H9 (cell line): ENCODE results near the gene TRAF3. TPM values are rescaled to one million over a fixed set of nuclear protein-coding genes. Genes with fewer than 3 reads are reported as not detected.

Experiments
- DNase-seq: peaks from one replicate; pipeline ENCODE4 v3.0.0-alpha.2; 2017
- H2AFZ ChIP-seq: one replicate; pipeline ENCODE4 v1.6.1; 2013; ENCODE audit warnings: mild to moderate bottlenecking, low read length, control low read depth, moderate library complexity
- H2AK5ac ChIP-seq: 2 replicates; pipeline ENCODE4 v1.6.1; 2013; ENCODE audit warnings: low read length, control low read depth, mixed read lengths; ENCODE audit not compliant: insufficient read length
- H2BK120ac ChIP-seq: one replicate; pipeline ENCODE4 v1.6.1; 2013; ENCODE audit warnings: low read depth, mild to moderate bottlenecking, low read length, control low read depth, inconsistent platforms; ENCODE audit not compliant: poor library complexity, severe bottlenecking
- H2BK12ac ChIP-seq: 2 replicates; pipeline ENCODE4 v1.6.1; 2013; ENCODE audit warnings: low read length, control low read depth, mixed read lengths, low read depth; ENCODE audit not compliant: insufficient read length
- H2BK15ac ChIP-seq: 2 replicates; pipeline ENCODE4 v1.6.1; 2013; ENCODE audit warnings: low read depth, low read length, control low read depth
- H2BK20ac ChIP-seq: one replicate; pipeline ENCODE4 v1.6.1; 2013; ENCODE audit warnings: low read depth, mild to moderate bottlenecking, low read length, control low read depth, inconsistent platforms; ENCODE audit not compliant: poor library complexity, severe bottlenecking
- H2BK5ac ChIP-seq: 2 replicates; pipeline ENCODE4 v1.6.1; 2013; ENCODE audit warnings: low read length, control low read depth, mixed read lengths; ENCODE audit not compliant: insufficient read length
- H3K14ac ChIP-seq: 2 replicates; pipeline ENCODE4 v1.6.1; 2013; ENCODE audit warnings: low read length, control low read depth; ENCODE audit not compliant: insufficient read depth
- H3K18ac ChIP-seq: 2 replicates; pipeline ENCODE4 v1.6.1; 2013; ENCODE audit warnings: low read depth, mild to moderate bottlenecking, mixed read lengths, low read length, control low read depth; ENCODE audit not compliant: insufficient read length
- H3K23ac ChIP-seq: 2 replicates; pipeline ENCODE4 v1.6.1; 2013; ENCODE audit warnings: low read length, control low read depth, mixed read lengths, low read depth; ENCODE audit not compliant: insufficient read length
- H3K23me2 ChIP-seq: 2 replicates; pipeline ENCODE4 v1.6.1; 2013; ENCODE audit warnings: low read depth, mild to moderate bottlenecking, mixed read lengths, low read length, control low read depth; ENCODE audit not compliant: insufficient read length, poor library complexity, severe bottlenecking
- H3K27ac ChIP-seq: 2 replicates; pipeline ENCODE4 v1.5.1; 2013; ENCODE audit warnings: low read length, control low read depth, mixed read lengths, low read depth; ENCODE audit not compliant: insufficient read length
- H3K27me3 ChIP-seq: 2 replicates; pipeline ENCODE4 v1.6.1; 2013; ENCODE audit warnings: low read length, control low read depth, inconsistent platforms; ENCODE audit not compliant: insufficient read depth
- H3K4ac ChIP-seq: 2 replicates; pipeline ENCODE4 v1.6.1; 2013; ENCODE audit warnings: low read depth, mild to moderate bottlenecking, control low read depth, inconsistent platforms, low read length, moderate library complexity
- H3K4me1 ChIP-seq: 2 replicates; pipeline ENCODE4 v1.6.1; 2013; ENCODE audit warnings: low read length, control low read depth, inconsistent platforms; ENCODE audit not compliant: insufficient read depth
- H3K4me2 ChIP-seq: 2 replicates; pipeline ENCODE4 v1.6.1; 2013; ENCODE audit warnings: low read length, control low read depth, mixed read lengths; ENCODE audit not compliant: insufficient read length, insufficient read depth
- H3K56ac ChIP-seq: 2 replicates; pipeline ENCODE4 v1.6.1; 2013; ENCODE audit warnings: low read depth, mild to moderate bottlenecking, mixed read lengths, low read length, control low read depth; ENCODE audit not compliant: insufficient read length
- H3K79me1 ChIP-seq: 2 replicates; pipeline ENCODE4 v1.6.1; 2013; ENCODE audit warnings: low read depth, mild to moderate bottlenecking, moderate library complexity, low read length, control low read depth, inconsistent platforms; ENCODE audit not compliant: insufficient read depth, poor library complexity, severe bottlenecking
- H3K79me2 ChIP-seq: 2 replicates; pipeline ENCODE4 v1.6.1; 2013; ENCODE audit warnings: low read length, control low read depth, inconsistent platforms; ENCODE audit not compliant: insufficient read depth
- H3K9ac ChIP-seq: 2 replicates; pipeline ENCODE4 v1.6.1; 2013; ENCODE audit warnings: low read length, control low read depth, mixed read lengths; ENCODE audit not compliant: insufficient read length; ENCODE audit errors: extremely low read depth
- H3K9me3 ChIP-seq: one replicate; pipeline ENCODE4 v1.6.1; 2013; ENCODE audit warnings: low read depth, low read length, inconsistent platforms; ENCODE audit not compliant: control insufficient read depth
- H3T11ph ChIP-seq: one replicate; pipeline ENCODE4 v1.6.1; 2013; ENCODE audit warnings: mild to moderate bottlenecking, low read length, control low read depth, inconsistent platforms
- H4K20me1 ChIP-seq: one replicate; pipeline ENCODE4 v1.6.1; 2013; ENCODE audit not compliant: control insufficient read depth, insufficient read length, insufficient read depth
- H4K5ac ChIP-seq: 2 replicates; pipeline ENCODE4 v1.6.1; 2013; ENCODE audit warnings: low read depth, mild to moderate bottlenecking, mixed read lengths, low read length, control low read depth; ENCODE audit not compliant: insufficient read length
- H4K8ac ChIP-seq: replicated peaks from 2 replicates; pipeline ENCODE4 v1.6.1; 2013; ENCODE audit warnings: low read length, control low read depth, mixed read lengths, low read depth; ENCODE audit not compliant: insufficient read length
- H4K91ac ChIP-seq: 2 replicates; pipeline ENCODE4 v1.6.1; 2013; ENCODE audit warnings: low read depth, mild to moderate bottlenecking, moderate library complexity, mixed read lengths, low read length, control low read depth; ENCODE audit not compliant: insufficient read length
- H3K27ac Mint-ChIP-seq, 3 experiments: 2 replicates in 2 of 3; 3 replicates in 1 of 3; pipeline ENCODE4 v1.8.0; 2020 to 2021; ENCODE audit warnings: mixed read lengths in 3 of 3, mild to moderate bottlenecking in 1 of 3, moderate library complexity in 1 of 3
- H3K27me3 Mint-ChIP-seq: 2 replicates; pipeline ENCODE4 v1.8.0; 2021; ENCODE audit warnings: low read depth, mild to moderate bottlenecking, moderate library complexity, mixed read lengths
- H3K36me3 Mint-ChIP-seq, 3 experiments: 2 replicates in 2 of 3; 3 replicates in 1 of 3; pipeline ENCODE4 v1.8.0; 2020 to 2021; ENCODE audit warnings: low read depth in 3 of 3, mixed read lengths in 3 of 3; ENCODE audit not compliant: insufficient read depth in 1 of 3
- H3K4me1 Mint-ChIP-seq, 2 experiments: 2 replicates each; pipeline ENCODE4 v1.8.0; 2020; ENCODE audit warnings: mixed read lengths in 2 of 2
- H3K4me3 Mint-ChIP-seq, 2 experiments: 2 replicates in 1 of 2; 3 replicates in 1 of 2; pipeline ENCODE4 v1.8.0; 2020 to 2021; ENCODE audit warnings: mild to moderate bottlenecking in 2 of 2, mixed read lengths in 2 of 2, moderate library complexity in 1 of 2
- H3K9me3 Mint-ChIP-seq, 2 experiments: 2 replicates in 1 of 2; 3 replicates in 1 of 2; pipeline ENCODE4 v1.8.0; 2020; ENCODE audit warnings: mild to moderate bottlenecking in 2 of 2, mixed read lengths in 2 of 2, moderate library complexity in 1 of 2
- CTCF ChIP-seq: fragments of 200-600 bp; sonication (generic); conservative IDR thresholded peaks from 3 replicates; pipeline ENCODE4 v1.8.0; 2021; ENCODE audit warnings: antibody characterized with exemption, mild to moderate bottlenecking
- WGBS: extraction: QIAGEN DNeasy Blood & Tissue Kit; methylation state at CpG from one replicate; pipeline ENCODE4 v1.1.7; 2013; ENCODE audit warnings: missing lambda C conversion rate, low lambda C conversion rate, mixed read lengths; ENCODE audit not compliant: insufficient read length; ENCODE audit errors: extremely low coverage; 5-methylcytosine and 5-hydroxymethylcytosine counted together
- total RNA-seq: library from RNA; stranded (reverse); gene quantifications from 2 replicates; pipeline ENCODE4 v1.2.1, GENCODE V29; 2021

TRAF3 gene
- total RNA-seq, 1 experiment from 2014 or later: 9.6 TPM

GRCh38 chr14:102903248-102903888, 126.1 kb downstream of the TRAF3 start:
- Histone ChIP-seq H3K23me2 (no peaks in the 10 kb centered on the region), H3K79me2 (no peaks in the 10 kb centered on the region), H4K5ac (no peak overlapping the region), H3K27ac (no peak overlapping the region), H2BK20ac (no peak overlapping the region), H3K18ac (no peak overlapping the region), H3T11ph (no peak overlapping the region), H2BK12ac (no peak overlapping the region), H3K27me3 (no peaks in the 10 kb centered on the region), H4K8ac (no peak overlapping the region), H2AK5ac (no peak overlapping the region), H3K79me1 (no peaks in the 10 kb centered on the region), H4K91ac (no peak overlapping the region), H3K14ac (no peak overlapping the region), H3K9me3 (no peaks in the 10 kb centered on the region), H2BK15ac (no peak overlapping the region), H2AFZ (no peak overlapping the region), H2BK5ac (no peak overlapping the region), H2BK120ac (no peak overlapping the region), H3K4me2 (no peak overlapping the region), H3K9ac (no peak overlapping the region), H3K4me1 (no peaks in the 10 kb centered on the region), H3K4ac (no peak overlapping the region), H4K20me1 (no peaks in the 10 kb centered on the region), H3K56ac (no peak overlapping the region), H3K23ac (no peak overlapping the region)
- TF ChIP-seq CTCF: no peak
- Mint-ChIP-seq H3K27me3 (no peaks in the 10 kb centered on the region; the same call in 1 of the 2 replicates), H3K27ac (peak overlapping the region in 2 of 3 experiments; percentile 53 to 90; a peak in 3 of 7 replicates), H3K9me3 (peaks cover 16 to 17% of the 10 kb centered on the region in 2 experiments), H3K4me1 (peaks cover 2 to 4% of the 10 kb centered on the region in 2 experiments; a peak in 3 of 4 replicates), H3K4me3 (no peak overlapping the region), H3K36me3 (peaks cover 25 to 40% (median 33%) of the 10 kb centered on the region in 3 experiments)
- WGBS: no CpG with 5 or more reads among the region's 29 CpGs
- no peak for DNase-seq
